ENCODE measurements around the gene VPS13D. TPM values are rescaled to one million over a fixed set of nuclear protein-coding genes. Genes with fewer than 3 reads are reported as not detected.

The VPS13D gene
- total and polyA plus RNA-seq, 10 of the 15 experiments (the other 5 are each of a cell fraction or from before 2014, with no cell fraction given), result 1.4 to 16.9 (median 8.5) TPM

GRCh38 chr1:12228979-12229378, 851 bp upstream of the VPS13D start:
- ChIA-PET RAD21 (ENCODE audit: unreplicated experiment) (interaction anchor here (0.5 to 2.3 kb wide), 3 partner anchors 10 to 104 kb away, joined by 3 to 6 read pairs (median 3); no protein-coding TSS in a partner anchor), CTCF (interaction anchor here (0.8 to 3.6 kb wide), 12 partner anchors 8 to 429 kb away, joined by 3 to 25 read pairs (median 4); no protein-coding TSS in a partner anchor), POLR2A (no interaction called here), SMC1A (ENCODE audit: uncharacterized antibody, unreplicated experiment) (interaction anchor here (0.9 to 1.3 kb wide), 3 partner anchors 19 to 105 kb away, joined by 3 to 7 read pairs (median 4); no protein-coding TSS in a partner anchor)
- FAIRE-seq (no peak), DNase-seq (ENCODE audit: low read depth, low spot score) (no peak), ATAC-seq (no peak)
- Histone ChIP-seq H3K4me2 (ENCODE audit: control insufficient read depth, insufficient read depth) (no peak overlapping the region), H2AFZ (ENCODE audit: control insufficient read depth, low read depth, low read length) (no peak overlapping the region), H3K27ac (ENCODE audit: control insufficient read depth, insufficient read depth) (no peak overlapping the region), H3K36me3 (ENCODE audit: control insufficient read depth in 2 of 2, insufficient read depth in 2 of 2, low read length in 1 of 2) (no peaks in the 10 kb centered on the region), H3K27me3 (replicated peaks in 1 of 2; ENCODE audit: control insufficient read depth in 2 of 2, insufficient read depth in 2 of 2, low read length in 1 of 2) (no peaks in the 10 kb centered on the region), H3K9me3 (replicated peaks; ENCODE audit: control insufficient read depth, insufficient read depth, low read length) (no peaks in the 10 kb centered on the region), H4K20me1 (ENCODE audit: control insufficient read depth, insufficient read depth) (no peaks in the 10 kb centered on the region), H3K9ac (ENCODE audit: control insufficient read depth, insufficient read depth, low read length) (no peak overlapping the region), H3K4me1 (ENCODE audit: control insufficient read depth, insufficient read depth, low read length) (no peaks in the 10 kb centered on the region), H3K4me3 (no peak overlapping the region), H3K79me2 (ENCODE audit: control insufficient read depth, insufficient read depth, low read length) (peaks cover 13% of the 10 kb centered on the region)
- no TSS peak for BruUV-seq (replicated peaks)
- intact Hi-C loops (cut with micrococcal nuclease; ENCODE audit: unreplicated experiment), result no loop called here
- 57% methylated on average over 7 of the region's 7 CpGs for WGBS (ENCODE audit: insufficient coverage, insufficient replicate concordance, low lambda C conversion rate, missing lambda C conversion rate)
- in situ Hi-C loops (cut with MboI), result no loop called here
- TF ChIP-seq JUNB (IDR thresholded peaks at IDR 0.05) (no peak), ZBTB40 (IDR thresholded peaks at IDR 0.05; ENCODE audit: borderline replicate concordance) (no peak), NFXL1 (IDR thresholded peaks at IDR 0.05; ENCODE audit: borderline replicate concordance) (no peak), BMI1 (IDR thresholded peaks at IDR 0.05; ENCODE audit: borderline replicate concordance) (no peak), NFYB (IDR thresholded peaks at IDR 0.05; ENCODE audit: insufficient read depth, low read depth, low read length) (no peak), IRF4 (IDR thresholded peaks at IDR 0.05; ENCODE audit: low read depth, low read length) (no peak), BCL3 (IDR thresholded peaks at IDR 0.05; ENCODE audit: borderline replicate concordance, insufficient read depth, low read depth, low read length, poor library complexity, severe bottlenecking) (no peak), MLLT1 (IDR thresholded peaks at IDR 0.05) (no peak), CTCF (IDR thresholded peaks at IDR 0.05 in 2 of 3, conservative IDR thresholded peaks at IDR 0.05 in 1 of 3; ENCODE audit: control insufficient read depth in 2 of 3, extremely low read depth in 1 of 3, insufficient read depth in 1 of 3, low read depth in 3 of 3, low read length in 3 of 3) (no peak), RB1 (IDR thresholded peaks at IDR 0.05; ENCODE audit: borderline replicate concordance) (no peak)
